Neural progenitor cell (in vitro differentiated cells): ENCODE measurements around the gene ARHGAP26. TPM values are rescaled to one million over a fixed set of nuclear protein-coding genes. Genes with fewer than 3 reads are reported as not detected.

ENCODE experiments used
- DNase-seq: peaks from one replicate; pipeline ENCODE4 v3.0.0-alpha.2; 2016; ENCODE audit warnings: low spot score
- H2AFZ ChIP-seq: fragments of 200-600 bp; sonication (generic); replicated peaks from 2 replicates; pipeline ENCODE4 v1.6.1; 2016; ENCODE audit warnings: antibody characterized with exemption
- H3F3A ChIP-seq: fragments of 200-600 bp; sonication (generic); 2 replicates; pipeline ENCODE4 v1.6.1; 2016; ENCODE audit warnings: antibody characterized with exemption, low read depth
- H3K27ac ChIP-seq: fragments of 200-600 bp; sonication (generic); 2 replicates; pipeline ENCODE4 v1.5.1; 2016; ENCODE audit warnings: mild to moderate bottlenecking
- H3K27me3 ChIP-seq: fragments of 200-600 bp; sonication (generic); 2 replicates; pipeline ENCODE4 v1.6.1; 2016; ENCODE audit warnings: mild to moderate bottlenecking, moderate library complexity
- H3K36me3 ChIP-seq: fragments of 200-600 bp; sonication (generic); 2 replicates; pipeline ENCODE4 v1.5.1; 2016
- H3K4me1 ChIP-seq: fragments of 200-600 bp; sonication (generic); 2 replicates; pipeline ENCODE4 v1.6.1; 2016; ENCODE audit warnings: mixed run types
- H3K4me2 ChIP-seq: fragments of 200-600 bp; sonication (generic); 2 replicates; pipeline ENCODE4 v1.6.1; 2016
- H3K4me3 ChIP-seq: fragments of 200-600 bp; sonication (generic); 2 replicates; pipeline ENCODE4 v1.5.1; 2016
- H3K79me2 ChIP-seq: fragments of 200-600 bp; sonication (generic); 2 replicates; pipeline ENCODE4 v1.6.1; 2016; ENCODE audit warnings: low read depth
- H3K9ac ChIP-seq: fragments of 200-600 bp; sonication (generic); 2 replicates; pipeline ENCODE4 v1.6.1; 2016
- H3K9me3 ChIP-seq: fragments of 200-600 bp; sonication (generic); 2 replicates; pipeline ENCODE4 v1.5.1; 2016; ENCODE audit warnings: low read depth
- H4K20me1 ChIP-seq: fragments of 200-600 bp; sonication (generic); 2 replicates; pipeline ENCODE4 v1.6.1; 2016; ENCODE audit warnings: low read depth
- H3K27ac Mint-ChIP-seq: 3 replicates; pipeline ENCODE4 v1.8.0; 2021; ENCODE audit warnings: mixed read lengths
- H3K27me3 Mint-ChIP-seq: 2 replicates; pipeline ENCODE4 v1.8.0; 2022; ENCODE audit warnings: low read depth, mild to moderate bottlenecking, inconsistent platforms, moderate library complexity, mixed read lengths; ENCODE audit not compliant: insufficient read depth
- H3K36me3 Mint-ChIP-seq: 3 replicates; pipeline ENCODE4 v1.8.0; 2021; ENCODE audit warnings: mixed read lengths
- H3K4me1 Mint-ChIP-seq: 3 replicates; pipeline ENCODE4 v1.8.0; 2021; ENCODE audit warnings: mixed read lengths
- H3K4me3 Mint-ChIP-seq: 3 replicates; pipeline ENCODE4 v1.8.0; 2021; ENCODE audit warnings: mild to moderate bottlenecking, moderate library complexity, mixed read lengths
- H3K9me3 Mint-ChIP-seq: 3 replicates; pipeline ENCODE4 v1.8.0; 2020; ENCODE audit warnings: mixed read lengths
- EZH2 ChIP-seq: fragments of 200-600 bp; sonication (generic); IDR thresholded peaks from 2 replicates; pipeline ENCODE4 v1.6.1; 2017; ENCODE audit warnings: antibody characterized with exemption, mild to moderate bottlenecking, moderate library complexity
- EZH2phosphoT487 ChIP-seq: fragments of 200-600 bp; sonication (generic); IDR thresholded peaks from 2 replicates; pipeline ENCODE4 v1.6.1; 2017; ENCODE audit warnings: antibody characterized with exemption
- total RNA-seq: library from RNA; depleted of rRNA; stranded (reverse); fragments of >200 nt; gene quantifications from 2 replicates; pipeline ENCODE4 v1.2.3, GENCODE V29; 2015; ENCODE audit warnings: low replicate concordance
- TF ChIP-seq, protein P1 (sequence below): fragments of 200-600 bp; sonication (generic); IDR thresholded peaks from 2 replicates; pipeline ENCODE4 v1.5.1; 2017; ENCODE audit warnings: antibody characterized with exemption, mild to moderate bottlenecking

The ARHGAP26 gene
- total RNA-seq, 1 donor from 2014 or later = 7.0 TPM

DNA sequence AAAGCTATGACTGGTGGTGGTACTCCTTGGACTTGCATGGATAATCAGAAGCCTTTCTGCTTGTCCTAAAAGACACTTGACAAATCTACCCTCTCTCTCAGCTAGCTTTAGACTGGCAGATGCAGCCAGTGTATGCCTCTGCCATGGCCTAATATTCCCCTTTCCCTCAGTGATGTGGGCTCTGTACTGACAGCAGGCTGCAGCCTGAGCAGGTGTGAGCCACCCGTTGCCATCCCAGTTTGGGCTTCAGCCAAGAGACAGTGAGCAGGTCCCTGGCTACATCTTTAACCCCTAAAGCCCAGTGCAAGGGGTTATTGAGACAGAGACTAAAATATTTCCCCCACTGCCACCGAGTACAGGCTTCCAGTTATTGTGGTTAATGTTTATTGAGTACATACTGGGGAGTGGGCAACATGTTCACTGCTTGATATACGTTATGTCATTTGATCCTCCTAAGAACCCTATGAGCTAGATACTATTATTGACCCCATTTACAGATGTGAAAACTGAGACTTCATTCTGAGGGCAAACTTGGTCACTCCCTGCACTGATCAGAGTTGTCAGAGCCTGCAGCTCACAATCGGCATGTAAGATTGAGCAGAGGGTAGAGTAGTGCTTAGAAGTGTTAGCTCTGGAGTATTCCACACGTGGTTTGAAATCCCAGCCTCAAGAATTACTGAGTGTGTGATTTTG, 254.2 kb downstream of the ARHGAP26 start:
- Histone ChIP-seq H3F3A (no peaks in the 10 kb centered on the region), H3K27me3 (no peaks in the 10 kb centered on the region), H3K27ac (no peak overlapping the region), H3K4me3 (no peak overlapping the region), H4K20me1 (no peaks in the 10 kb centered on the region), H3K4me2 (no peak overlapping the region), H3K36me3 (no peaks in the 10 kb centered on the region), H2AFZ (no peak overlapping the region), H3K79me2 (no peaks in the 10 kb centered on the region), H3K9ac (no peak overlapping the region), H3K4me1 (peaks cover 14% of the 10 kb centered on the region), H3K9me3 (no peaks in the 10 kb centered on the region)
- H3K27me3 Mint-ChIP-seq = peaks cover 4% of the 10 kb centered on the region
- no peaks in the 10 kb centered on the region for H3K36me3 Mint-ChIP-seq
- H3K4me3 Mint-ChIP-seq = no peak overlapping the region
- H3K9me3 Mint-ChIP-seq = no peaks in the 10 kb centered on the region
- no peak for DNase-seq
- peaks cover 45% of the 10 kb centered on the region for H3K4me1 Mint-ChIP-seq
- H3K27ac Mint-ChIP-seq = no peak overlapping the region
- TF ChIP-seq EZH2phosphoT487 = no peak
- TF ChIP-seq, protein P1, sequence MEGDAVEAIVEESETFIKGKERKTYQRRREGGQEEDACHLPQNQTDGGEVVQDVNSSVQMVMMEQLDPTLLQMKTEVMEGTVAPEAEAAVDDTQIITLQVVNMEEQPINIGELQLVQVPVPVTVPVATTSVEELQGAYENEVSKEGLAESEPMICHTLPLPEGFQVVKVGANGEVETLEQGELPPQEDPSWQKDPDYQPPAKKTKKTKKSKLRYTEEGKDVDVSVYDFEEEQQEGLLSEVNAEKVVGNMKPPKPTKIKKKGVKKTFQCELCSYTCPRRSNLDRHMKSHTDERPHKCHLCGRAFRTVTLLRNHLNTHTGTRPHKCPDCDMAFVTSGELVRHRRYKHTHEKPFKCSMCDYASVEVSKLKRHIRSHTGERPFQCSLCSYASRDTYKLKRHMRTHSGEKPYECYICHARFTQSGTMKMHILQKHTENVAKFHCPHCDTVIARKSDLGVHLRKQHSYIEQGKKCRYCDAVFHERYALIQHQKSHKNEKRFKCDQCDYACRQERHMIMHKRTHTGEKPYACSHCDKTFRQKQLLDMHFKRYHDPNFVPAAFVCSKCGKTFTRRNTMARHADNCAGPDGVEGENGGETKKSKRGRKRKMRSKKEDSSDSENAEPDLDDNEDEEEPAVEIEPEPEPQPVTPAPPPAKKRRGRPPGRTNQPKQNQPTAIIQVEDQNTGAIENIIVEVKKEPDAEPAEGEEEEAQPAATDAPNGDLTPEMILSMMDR = no peak
- no peak for TF ChIP-seq EZH2

DNA sequence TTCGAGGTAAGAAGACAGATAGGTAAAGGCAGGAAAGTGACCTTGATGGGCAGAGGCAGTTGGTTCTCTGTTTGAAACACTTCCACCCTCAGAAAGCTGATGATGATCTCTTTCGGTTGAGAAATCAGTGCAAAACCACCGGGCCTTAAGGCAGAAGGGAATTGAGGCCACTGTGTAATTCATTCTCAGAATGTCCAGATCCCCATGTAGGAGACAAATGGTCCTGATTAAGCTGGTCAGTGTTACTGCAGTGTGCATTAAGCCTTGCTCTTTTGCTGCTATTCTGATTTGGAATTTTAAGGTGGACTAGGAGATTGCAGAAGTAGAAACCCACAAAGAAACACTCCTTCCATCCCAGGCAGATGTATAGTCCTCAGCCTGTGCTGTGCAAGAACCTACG, 255.2 kb downstream of the ARHGAP26 start:
- no peak for DNase-seq
- Mint-ChIP-seq H3K4me1 (peaks cover 37% of the 10 kb centered on the region), H3K4me3 (no peak overlapping the region), H3K36me3 (no peaks in the 10 kb centered on the region), H3K27ac (no peak overlapping the region), H3K27me3 (peaks cover 2% of the 10 kb centered on the region), H3K9me3 (no peaks in the 10 kb centered on the region)
- no peak overlapping the region for H3K9ac ChIP-seq
- H3F3A ChIP-seq = no peaks in the 10 kb centered on the region
- no peaks in the 10 kb centered on the region for H3K27me3 ChIP-seq
- no peak overlapping the region for H3K4me3 ChIP-seq
- no peak for TF ChIP-seq EZH2
- TF ChIP-seq EZH2phosphoT487 = no peak
- TF ChIP-seq, protein P1 = no peak
- peaks cover 14% of the 10 kb centered on the region for H3K4me1 ChIP-seq
- H3K79me2 ChIP-seq = no peaks in the 10 kb centered on the region
- no peaks in the 10 kb centered on the region for H4K20me1 ChIP-seq
- H3K27ac ChIP-seq = no peak overlapping the region
- H3K36me3 ChIP-seq = no peaks in the 10 kb centered on the region
- H3K9me3 ChIP-seq = no peaks in the 10 kb centered on the region
- H3K4me2 ChIP-seq = no peak overlapping the region
- no peak overlapping the region for H2AFZ ChIP-seq

DNA sequence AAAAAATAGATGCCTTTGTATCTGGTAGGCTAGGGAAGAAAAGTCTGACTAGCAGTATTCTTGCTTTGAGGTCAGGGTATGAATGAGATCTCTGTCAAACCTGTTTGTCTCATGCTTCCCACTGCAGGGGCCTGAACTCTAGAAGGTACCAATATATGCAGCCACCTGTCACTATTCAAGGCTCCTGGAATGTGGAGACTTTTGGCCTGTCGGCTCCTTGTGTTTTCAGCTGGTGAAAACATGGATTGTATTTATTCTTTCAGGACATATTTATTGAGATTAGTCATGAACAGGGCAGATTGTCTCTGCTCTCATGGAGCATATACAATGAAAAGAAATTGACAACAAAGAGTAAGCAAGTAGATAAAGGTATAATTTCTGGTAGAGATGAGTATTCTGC, 255.8 kb downstream of the ARHGAP26 start:
- Histone ChIP-seq H2AFZ (no peak overlapping the region), H3K4me2 (no peak overlapping the region), H3K4me1 (peaks cover 14% of the 10 kb centered on the region), H3K4me3 (no peak overlapping the region), H3K27me3 (no peaks in the 10 kb centered on the region), H3K27ac (no peak overlapping the region), H3K79me2 (no peaks in the 10 kb centered on the region), H3K9ac (no peak overlapping the region), H4K20me1 (no peaks in the 10 kb centered on the region), H3F3A (no peaks in the 10 kb centered on the region), H3K36me3 (no peaks in the 10 kb centered on the region), H3K9me3 (no peaks in the 10 kb centered on the region)
- H3K27ac Mint-ChIP-seq = no peak overlapping the region
- TF ChIP-seq EZH2 = no peak
- no peak for TF ChIP-seq EZH2phosphoT487
- TF ChIP-seq, protein P1 = no peak
- H3K36me3 Mint-ChIP-seq = no peaks in the 10 kb centered on the region
- H3K27me3 Mint-ChIP-seq = peaks cover 2% of the 10 kb centered on the region
- no peaks in the 10 kb centered on the region for H3K9me3 Mint-ChIP-seq
- H3K4me3 Mint-ChIP-seq = no peak overlapping the region
- peaks cover 37% of the 10 kb centered on the region for H3K4me1 Mint-ChIP-seq
- DNase-seq = no peak
